ENCODE data around the gene CADPS. TPM values are rescaled to one million over a fixed set of nuclear protein-coding genes. Genes with fewer than 3 reads are reported as not detected.

Gene CADPS
- total RNA-seq, 4 donors from 2014 or later = 1.0 to 8.1 (median 2.0) TPM

DNA sequence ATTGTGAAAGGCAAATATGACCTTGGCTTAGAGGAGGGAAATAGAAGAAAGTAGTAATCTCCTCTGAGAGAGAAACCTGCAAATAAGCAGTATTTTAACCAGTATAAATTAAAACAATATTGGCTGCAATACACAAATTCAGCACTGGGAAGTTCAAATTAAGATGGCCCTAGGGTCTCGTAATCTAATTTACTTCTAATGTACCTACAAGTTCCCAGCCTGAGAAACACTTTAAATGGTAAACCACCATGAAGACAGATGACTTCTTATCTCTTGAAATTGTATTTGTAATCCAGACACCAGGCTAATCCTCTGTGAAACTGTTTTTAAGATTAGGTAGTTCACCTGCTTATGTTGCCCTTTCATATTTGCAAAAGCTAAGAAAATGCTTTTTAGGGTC is 199.7 kb downstream of the CADPS start:
- Histone ChIP-seq H3K27me3 (no peaks in the 10 kb centered on the region), H3K4me1 (no peaks in the 10 kb centered on the region), H3K4me3 (no peak overlapping the region), H3K27ac (replicated peaks in 1 of 4) (no peak overlapping the region), H3K36me3 (no peaks in the 10 kb centered on the region), H3K9me3 (no peaks in the 10 kb centered on the region)
- DNase-seq (ENCODE audit: extremely low spot score) = no peak
- TF ChIP-seq CTCF (IDR thresholded peaks at IDR 0.05) (no peak), POLR2AphosphoS5 (IDR thresholded peaks at IDR 0.05) (no peak), EP300 (IDR thresholded peaks at IDR 0.05) (no peak), POLR2A (IDR thresholded peaks at IDR 0.05; ENCODE audit: low read depth) (no peak)
- intact Hi-C loops (cut with DNase I) = no loop called here
- WGBS = 59% methylated on average over 1 of the region's 1 CpG

GRCh38 chr3:62672988-62673313 is 202.3 kb downstream of the CADPS start:
- Histone ChIP-seq H3K36me3 (no peaks in the 10 kb centered on the region), H3K27me3 (peaks cover 0 to 7% (median 0%) of the 10 kb centered on the region in 4 donors), H3K27ac (replicated peaks in 1 of 4) (no peak overlapping the region), H3K4me1 (no peaks in the 10 kb centered on the region), H3K9me3 (no peaks in the 10 kb centered on the region), H3K4me3 (no peak overlapping the region)
- TF ChIP-seq POLR2AphosphoS5 (IDR thresholded peaks at IDR 0.05) (no peak), POLR2A (IDR thresholded peaks at IDR 0.05; ENCODE audit: low read depth) (no peak), EP300 (IDR thresholded peaks at IDR 0.05) (no peak), CTCF (IDR thresholded peaks at IDR 0.05) (no peak)
- DNase-seq (ENCODE audit: extremely low spot score) = no peak
- intact Hi-C loops (cut with DNase I) = no loop called here

- H3K9me3 ChIP-seq = no peaks in the 10 kb centered on the region
- no peak overlapping the region for H3K4me3 ChIP-seq
- WGBS = 73% methylated on average over 10 of the region's 10 CpGs
- H3K27me3 ChIP-seq = peaks cover 0 to 9% (median 0%) of the 10 kb centered on the region in 4 donors
- TF ChIP-seq CTCF (IDR thresholded peaks at IDR 0.05) (no peak), POLR2AphosphoS5 (IDR thresholded peaks at IDR 0.05) (no peak), EP300 (IDR thresholded peaks at IDR 0.05) (no peak), POLR2A (IDR thresholded peaks at IDR 0.05; ENCODE audit: low read depth) (no peak)
- H3K36me3 ChIP-seq = no peaks in the 10 kb centered on the region
- H3K27ac ChIP-seq (replicated peaks in 1 of 4) = no peak overlapping the region
- H3K4me1 ChIP-seq = no peaks in the 10 kb centered on the region
- intact Hi-C loops (cut with DNase I) = no loop called here
- no peak for DNase-seq (ENCODE audit: extremely low spot score)
Measured at GRCh38 chr3:62672270-62672987, 202.8 kb downstream of the CADPS start.

DNA sequence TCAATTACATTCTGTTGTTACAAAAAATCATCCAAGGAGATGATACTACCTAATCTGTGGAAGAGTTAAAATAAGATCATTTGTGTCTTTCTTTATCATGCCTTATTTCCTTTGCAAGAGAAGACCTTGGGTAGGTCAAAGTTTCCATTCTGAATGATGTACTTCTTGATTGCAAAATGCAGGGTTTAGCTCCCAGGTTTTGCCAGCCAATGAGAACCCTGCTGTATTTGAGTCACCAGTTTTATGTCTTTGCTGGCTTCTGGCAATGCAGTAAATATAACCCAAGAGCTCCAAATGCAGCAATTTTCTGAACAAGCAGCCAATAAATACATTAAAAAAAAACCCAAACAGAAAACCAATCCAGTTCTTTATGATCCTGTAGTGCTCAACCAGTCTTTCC is 204.9 kb downstream of the CADPS start:
- Histone ChIP-seq H3K36me3 (no peaks in the 10 kb centered on the region), H3K9me3 (no peaks in the 10 kb centered on the region), H3K27ac (replicated peaks in 1 of 4) (no peak overlapping the region), H3K27me3 (peaks cover 0 to 11% (median 0%) of the 10 kb centered on the region in 4 donors), H3K4me1 (no peaks in the 10 kb centered on the region), H3K4me3 (no peak overlapping the region)
- DNase-seq (ENCODE audit: extremely low spot score) = no peak
- intact Hi-C loops (cut with DNase I) = no loop called here
- TF ChIP-seq POLR2AphosphoS5 (IDR thresholded peaks at IDR 0.05) (no peak), EP300 (IDR thresholded peaks at IDR 0.05) (no peak), CTCF (IDR thresholded peaks at IDR 0.05) (no peak)

DNA sequence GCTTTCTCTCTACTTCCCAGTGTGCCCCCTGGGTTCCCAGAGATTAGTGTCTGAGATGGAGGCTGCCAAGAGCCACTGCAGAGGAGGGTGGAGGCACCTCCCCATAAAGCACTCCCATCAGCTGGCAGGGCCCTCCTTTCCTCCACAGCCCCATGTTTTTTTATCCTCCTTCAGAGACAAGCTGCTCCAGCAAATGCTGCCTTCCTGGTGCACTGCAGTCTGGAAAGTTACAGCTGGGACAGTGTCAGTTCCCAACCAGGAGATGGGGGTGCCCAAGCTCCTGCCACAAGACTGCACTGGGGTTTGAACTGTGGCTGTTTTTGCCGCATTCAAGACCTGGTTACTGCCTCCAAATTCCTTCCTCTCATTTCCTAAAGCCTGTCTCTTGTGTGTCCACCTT is 206.1 kb downstream of the CADPS start:
- H3K27me3 ChIP-seq = peaks cover 0 to 12% (median 0%) of the 10 kb centered on the region in 4 donors
- WGBS = 89% methylated on average over 1 of the region's 1 CpG
- H3K4me3 ChIP-seq = no peak overlapping the region
- TF ChIP-seq CTCF (IDR thresholded peaks at IDR 0.05) (no peak), POLR2A (IDR thresholded peaks at IDR 0.05; ENCODE audit: low read depth) (no peak), EP300 (IDR thresholded peaks at IDR 0.05) (no peak), POLR2AphosphoS5 (IDR thresholded peaks at IDR 0.05) (no peak)
- intact Hi-C loops (cut with DNase I) = no loop called here
- H3K4me1 ChIP-seq = no peaks in the 10 kb centered on the region
- no peaks in the 10 kb centered on the region for H3K9me3 ChIP-seq
- H3K27ac ChIP-seq (replicated peaks in 1 of 4) = no peak overlapping the region
- no peaks in the 10 kb centered on the region for H3K36me3 ChIP-seq
- no peak for DNase-seq (ENCODE audit: extremely low spot score)
